HEK293T (cell line): ENCODE measurements around the gene TFAP2B.

Experiments
- CTCF ChIA-PET: fragments of 350-600 bp; formaldehyde crosslinking; extraction: SDS; loops from one replicate; lab custom pipeline; 2021; ENCODE audit warnings: antibody characterized with exemption, inconsistent platforms; lab: Yijun Ruan, JAX
- POLR2A ChIA-PET: fragments of 350-600 bp; formaldehyde crosslinking; extraction: SDS; loops from one replicate; lab custom pipeline; 2020; ENCODE audit warnings: antibody characterized with exemption, inconsistent platforms; lab: Yijun Ruan, JAX
- DNase-seq: peaks from one replicate; pipeline ENCODE4 v3.0.0; 2012; ENCODE audit warnings: mixed read lengths; ENCODE audit errors: extremely low spot score
- ARNT ChIP-seq: fragments of 450-650 bp; IDR thresholded peaks from 2 replicates; pipeline ENCODE4 v1.6.1; 2017; ENCODE audit warnings: mild to moderate bottlenecking
- BHLHE40 ChIP-seq: fragments of 450-650 bp; IDR thresholded peaks from 2 replicates; pipeline ENCODE4 v1.6.1; 2016; ENCODE audit warnings: mild to moderate bottlenecking, moderate library complexity, borderline replicate concordance
- CTBP1 ChIP-seq: fragments of 450-650 bp; IDR thresholded peaks from 2 replicates; pipeline ENCODE4 v1.6.1; 2016; ENCODE audit warnings: borderline replicate concordance
- ELF4 ChIP-seq: fragments of 450-650 bp; IDR thresholded peaks from 2 replicates; pipeline ENCODE4 v1.6.1; 2017; ENCODE audit warnings: antibody characterized with exemption
- FOXA1 ChIP-seq: fragments of 450-650 bp; IDR thresholded peaks from 2 replicates; pipeline ENCODE4 v1.6.1; 2016; ENCODE audit warnings: mild to moderate bottlenecking
- FOXK2 ChIP-seq: fragments of 450-650 bp; IDR thresholded peaks from 2 replicates; pipeline ENCODE4 v1.6.1; 2016; ENCODE audit warnings: mild to moderate bottlenecking
- FOXM1 ChIP-seq: fragments of 450-650 bp; IDR thresholded peaks from 2 replicates; pipeline ENCODE4 v1.6.1; 2017; ENCODE audit warnings: mild to moderate bottlenecking, borderline replicate concordance
- HDGF ChIP-seq: fragments of 450-650 bp; IDR thresholded peaks from 2 replicates; pipeline ENCODE4 v1.6.1; 2017; ENCODE audit warnings: antibody characterized with exemption, borderline replicate concordance
- L3MBTL2 ChIP-seq: fragments of 450-650 bp; conservative IDR thresholded peaks from 2 replicates; pipeline ENCODE4 v1.6.1; 2016; ENCODE audit warnings: mild to moderate bottlenecking
- LEF1 ChIP-seq: fragments of 450-650 bp; IDR thresholded peaks from 2 replicates; pipeline ENCODE4 v1.6.1; 2017; ENCODE audit warnings: mild to moderate bottlenecking, borderline replicate concordance
- NFRKB ChIP-seq: fragments of 450-650 bp; IDR thresholded peaks from 2 replicates; pipeline ENCODE4 v1.6.1; 2016; ENCODE audit warnings: mild to moderate bottlenecking, moderate library complexity
- SP1 ChIP-seq: fragments of 450-650 bp; IDR thresholded peaks from 2 replicates; pipeline ENCODE4 v1.6.1; 2017
- SUZ12 ChIP-seq: fragments of 450-650 bp; IDR thresholded peaks from 2 replicates; pipeline ENCODE4 v1.6.1; 2016; ENCODE audit warnings: mild to moderate bottlenecking
- TARDBP ChIP-seq: fragments of 450-650 bp; IDR thresholded peaks from 2 replicates; pipeline ENCODE4 v1.6.1; 2016
- ZNF384 ChIP-seq: fragments of 450-650 bp; IDR thresholded peaks from 2 replicates; pipeline ENCODE4 v1.6.1; 2016
- TF ChIP-seq, protein P1 (sequence below): fragments of 450-650 bp; IDR thresholded peaks from 2 replicates; pipeline ENCODE4 v1.6.1; 2016

TFAP2B gene

GRCh38 chr6:50819466-50819903 lies 814 bp downstream of the TFAP2B start:
- TF ChIP-seq, protein P1, sequence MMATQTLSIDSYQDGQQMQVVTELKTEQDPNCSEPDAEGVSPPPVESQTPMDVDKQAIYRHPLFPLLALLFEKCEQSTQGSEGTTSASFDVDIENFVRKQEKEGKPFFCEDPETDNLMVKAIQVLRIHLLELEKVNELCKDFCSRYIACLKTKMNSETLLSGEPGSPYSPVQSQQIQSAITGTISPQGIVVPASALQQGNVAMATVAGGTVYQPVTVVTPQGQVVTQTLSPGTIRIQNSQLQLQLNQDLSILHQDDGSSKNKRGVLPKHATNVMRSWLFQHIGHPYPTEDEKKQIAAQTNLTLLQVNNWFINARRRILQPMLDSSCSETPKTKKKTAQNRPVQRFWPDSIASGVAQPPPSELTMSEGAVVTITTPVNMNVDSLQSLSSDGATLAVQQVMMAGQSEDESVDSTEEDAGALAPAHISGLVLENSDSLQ, result no peak
- ChIA-PET CTCF (no interaction called here), POLR2A (no interaction called here)
- no peak for DNase-seq

DNA sequence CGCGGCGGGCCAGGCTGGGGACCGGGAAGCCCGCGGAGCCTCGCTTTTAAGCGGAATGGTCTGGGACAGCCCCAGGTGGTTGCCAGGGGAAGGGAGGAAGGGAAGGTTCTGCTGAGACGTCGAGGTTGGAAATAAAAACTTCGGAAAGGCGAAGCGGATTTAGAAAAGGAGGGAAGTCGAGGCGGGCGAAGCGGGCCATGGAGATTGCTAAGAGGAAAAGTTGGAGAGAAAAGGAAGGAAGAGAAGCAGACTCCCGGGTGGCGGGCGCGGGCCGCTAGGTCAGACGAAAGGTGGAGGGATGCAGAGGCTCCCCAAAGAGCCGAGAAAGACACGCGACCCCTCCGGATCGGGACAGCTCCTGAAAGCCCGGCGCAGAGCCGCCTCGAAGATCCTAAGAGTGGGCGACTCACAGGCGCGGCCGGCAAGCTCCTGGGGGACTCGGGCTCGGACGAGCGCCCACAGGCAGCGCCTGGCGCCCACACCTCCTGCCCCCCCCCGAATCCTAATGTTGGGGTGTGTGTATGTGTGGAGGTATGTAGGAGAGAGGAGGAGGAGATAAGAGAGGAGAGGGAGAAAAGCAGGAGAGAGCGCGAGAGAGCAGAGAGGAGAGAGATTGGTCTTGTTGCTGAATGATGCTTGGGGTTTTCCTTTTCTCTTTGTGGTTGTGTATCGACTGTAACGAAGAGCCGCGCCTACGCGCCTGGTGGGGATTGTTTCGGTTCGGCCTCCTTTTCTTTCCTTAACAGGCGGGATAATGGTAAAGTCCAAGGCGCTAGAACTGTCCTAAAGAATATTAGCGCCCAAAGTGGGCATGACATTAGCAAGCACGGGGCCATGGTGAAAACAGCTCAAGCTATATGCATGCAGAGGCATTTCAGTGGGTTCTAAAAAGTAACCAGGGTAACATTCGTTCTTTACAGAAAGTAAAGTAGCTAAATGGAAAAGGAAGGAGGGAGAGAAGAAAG lies 1.5 kb downstream of the TFAP2B start:
- TF ChIP-seq TARDBP (no peak), CTBP1 (no peak), FOXA1 (no peak)
- TF ChIP-seq, protein P1, result no peak
- no peak for DNase-seq
- CTCF ChIA-PET, result no interaction called here
- POLR2A ChIA-PET, result no interaction called here

GRCh38 chr6:50820869-50821264 lies 2.2 kb downstream of the TFAP2B start:
- DNase-seq, result no peak
- POLR2A ChIA-PET, result no interaction called here
- TF ChIP-seq SP1, result no peak
- TF ChIP-seq CTBP1, result no peak
- no peak for TF ChIP-seq HDGF
- TF ChIP-seq ZNF384, result no peak
- TF ChIP-seq BHLHE40, result no peak
- TF ChIP-seq ELF4, result no peak
- CTCF ChIA-PET, result no interaction called here

- TF ChIP-seq TARDBP (no peak), ZNF384 (no peak), BHLHE40 (no peak), NFRKB (no peak), SP1 (no peak), LEF1 (no peak), FOXA1 (no peak), ELF4 (no peak), L3MBTL2 (no peak), FOXM1 (no peak), SUZ12 (no peak), FOXK2 (no peak), ARNT (no peak), CTBP1 (no peak)
- TF ChIP-seq, protein P1, result no peak
- POLR2A ChIA-PET, result interaction anchor here (0.9 kb wide), 1 partner anchor 18 kb away, joined by 3 read pairs; no protein-coding TSS in a partner anchor
- CTCF ChIA-PET, result interaction anchor here (0.6 kb wide), 1 partner anchor 875 kb away, joined by 4 read pairs; no protein-coding TSS in a partner anchor
These were observed 2.9 kb downstream of the TFAP2B start for GRCh38 chr6:50821441-50822077.

GRCh38 chr6:50822078-50822476 lies 3.4 kb downstream of the TFAP2B start:
- TF ChIP-seq, protein P1, result no peak
- TF ChIP-seq SP1 (no peak), ZNF384 (no peak)
- CTCF ChIA-PET, result no interaction called here
- POLR2A ChIA-PET, result interaction anchor here (0.9 kb wide), 1 partner anchor 18 kb away, joined by 3 read pairs; no protein-coding TSS in a partner anchor
- no peak for DNase-seq

More at GRCh38 chr6:50821441-50822077, 2.9 kb downstream of the TFAP2B start:
- DNase-seq, result no peak
